H1 (cell line): Measurements from ENCODE around the gene APOBR. TPM values are rescaled to one million over a fixed set of nuclear protein-coding genes. Genes with fewer than 3 reads are reported as not detected.
A peak's percentile ranks its signal among the peaks of the same experiment; 100 is the strongest.

ENCODE experiments used
- CTCF ChIA-PET: fragments of 300-600 bp; sonication (Branson Sonifier 250); formaldehyde crosslinking; loops from one replicate; lab custom pipeline; 2021; ENCODE audit not compliant: partially characterized antibody; lab: Charles Lee
- POLR2A ChIA-PET: fragments of 300-600 bp; sonication (Branson Sonifier 250); formaldehyde crosslinking; loops from one replicate; lab custom pipeline; 2021; ENCODE audit warnings: inconsistent platforms; ENCODE audit not compliant: partially characterized antibody; lab: Charles Lee
- DNase-seq, 2 experiments: peaks; one replicate each; pipeline versions ENCODE4 v3.0.0 to v3.0.0-alpha.2; 2010 to 2022; ENCODE audit warnings: low spot score in 2 of 2, low read depth in 1 of 2, mixed read lengths in 1 of 2
- FAIRE-seq: peaks from 2 replicates; lab custom pipeline; 2011; peaks lifted over from hg19 to GRCh38; lab: Jason Lieb, UNC
- H2AFZ ChIP-seq: 2 replicates; pipeline ENCODE4 v1.8.1; 2012; ENCODE audit warnings: low read length, inconsistent platforms
- H2AK5ac ChIP-seq: 2 replicates; pipeline ENCODE4 v1.6.1; 2013; ENCODE audit warnings: low read depth, low read length
- H2BK120ac ChIP-seq: replicated peaks from 2 replicates; pipeline ENCODE3; 2013; ENCODE audit warnings: low read depth, low read length, inconsistent platforms
- H2BK12ac ChIP-seq: 2 replicates; pipeline ENCODE4 v1.6.1; 2013; ENCODE audit warnings: low read depth, low read length
- H2BK15ac ChIP-seq: 2 replicates; pipeline ENCODE4 v1.6.1; 2013; ENCODE audit warnings: low read length
- H2BK20ac ChIP-seq: 2 replicates; pipeline ENCODE4 v1.6.1; 2013; ENCODE audit warnings: low read length
- H2BK5ac ChIP-seq: 2 replicates; pipeline ENCODE4 v1.6.1; 2013; ENCODE audit warnings: low read depth, low read length
- H3K14ac ChIP-seq: 2 replicates; pipeline ENCODE4 v1.6.1; 2013; ENCODE audit warnings: inconsistent platforms; ENCODE audit not compliant: insufficient read length
- H3K18ac ChIP-seq: 2 replicates; pipeline ENCODE4 v1.6.1; 2013; ENCODE audit warnings: low read length; ENCODE audit errors: extremely low read depth
- H3K23ac ChIP-seq: 2 replicates; pipeline ENCODE4 v1.6.1; 2013; ENCODE audit warnings: inconsistent platforms; ENCODE audit not compliant: insufficient read length
- H3K23me2 ChIP-seq: 2 replicates; pipeline ENCODE4 v1.6.1; 2013; ENCODE audit warnings: low read depth, low read length
- H3K27ac ChIP-seq: 2 replicates; pipeline ENCODE4 v1.6.1; 2011; ENCODE audit warnings: low read depth, low read length, inconsistent platforms
- H3K27me3 ChIP-seq, 4 experiments: replicated peaks in 1 of 4; 1 replicate in 1 of 4; 2 replicates in 3 of 4; pipeline versions ENCODE4 v1.6.1 to v1.8.1; 2011 to 2013; ENCODE audit warnings: low read length in 3 of 4, mild to moderate bottlenecking in 3 of 4, inconsistent platforms in 2 of 4, mixed read lengths in 2 of 4, moderate library complexity in 1 of 4; ENCODE audit not compliant: control insufficient read depth in 3 of 4, insufficient read depth in 3 of 4; ENCODE audit errors: extremely low read depth in 1 of 4
- H3K36me3 ChIP-seq, 4 experiments: 2 replicates each; pipeline versions ENCODE4 v1.6.1 to v1.8.1; 2011 to 2013; ENCODE audit warnings: mild to moderate bottlenecking in 4 of 4, low read length in 3 of 4, moderate library complexity in 2 of 4, control low read depth in 1 of 4, inconsistent platforms in 1 of 4; ENCODE audit not compliant: insufficient read depth in 4 of 4, control insufficient read depth in 2 of 4
- H3K4ac ChIP-seq: replicated peaks from 2 replicates; pipeline ENCODE3; 2013; ENCODE audit warnings: low read length, low read depth, mixed read lengths, inconsistent platforms; ENCODE audit not compliant: insufficient read length
- H3K4me1 ChIP-seq, 4 experiments: replicated peaks in 1 of 4; 1 replicate in 1 of 4; 2 replicates in 3 of 4; pipeline versions ENCODE4 v1.6.1 to v1.8.1; 2011 to 2013; ENCODE audit warnings: low read length in 3 of 4, inconsistent platforms in 2 of 4, mixed read lengths in 1 of 4; ENCODE audit not compliant: insufficient read depth in 4 of 4, control insufficient read depth in 3 of 4
- H3K4me2 ChIP-seq, 2 experiments: 2 replicates each; pipeline versions ENCODE4 v1.6.1 to v1.8.1; 2011 to 2013; ENCODE audit warnings: low read depth in 2 of 2, low read length in 2 of 2, control low read depth in 1 of 2, inconsistent platforms in 1 of 2, mild to moderate bottlenecking in 1 of 2; ENCODE audit not compliant: insufficient read depth in 1 of 2
- H3K4me3 ChIP-seq, 4 experiments: fragments of 200-600, 300-600 bp in 1 of 4; sonication (generic), shearing (Covaris generic), sonication (Bioruptor Twin) in 1 of 4; 2 replicates each; pipeline versions ENCODE4 v1.5.1 to v1.8.1; 2011 to 2016; ENCODE audit warnings: low read length in 4 of 4, low read depth in 3 of 4, control low read depth in 2 of 4, inconsistent platforms in 2 of 4, mild to moderate bottlenecking in 2 of 4, mixed read lengths in 1 of 4, moderate library complexity in 1 of 4; ENCODE audit not compliant: insufficient read depth in 2 of 4; ENCODE audit errors: extremely low read depth in 1 of 4
- H3K56ac ChIP-seq: replicated peaks from 2 replicates; pipeline ENCODE3; 2013; ENCODE audit warnings: low read depth, mild to moderate bottlenecking, mixed read lengths, low read length, inconsistent platforms; ENCODE audit not compliant: insufficient read length
- H3K79me1 ChIP-seq: 2 replicates; pipeline ENCODE4 v1.6.1; 2013; ENCODE audit warnings: low read depth, low read length, control low read depth
- H3K79me2 ChIP-seq, 2 experiments: 2 replicates each; pipeline versions ENCODE4 v1.6.1 to v1.8.1; 2012 to 2013; ENCODE audit warnings: low read length in 2 of 2, mild to moderate bottlenecking in 2 of 2, inconsistent platforms in 1 of 2; ENCODE audit not compliant: insufficient read depth in 2 of 2, control insufficient read depth in 1 of 2
- H3K9ac ChIP-seq, 4 experiments: replicated peaks in 1 of 4; 1 replicate in 1 of 4; 2 replicates in 3 of 4; pipeline versions ENCODE4 v1.6.1 to v1.8.1; 2011 to 2013; ENCODE audit warnings: low read depth in 3 of 4, low read length in 3 of 4, control low read depth in 2 of 4, mild to moderate bottlenecking in 2 of 4, moderate library complexity in 2 of 4, inconsistent platforms in 1 of 4; ENCODE audit errors: extremely low read depth in 1 of 4
- H3K9me3 ChIP-seq, 2 experiments: 2 replicates each; pipeline versions ENCODE4 v1.6.1 to v1.8.1; 2012 to 2013; ENCODE audit warnings: mild to moderate bottlenecking in 2 of 2, moderate library complexity in 2 of 2, control low read depth in 1 of 2, inconsistent platforms in 1 of 2, low read depth in 1 of 2, low read length in 1 of 2, mixed read lengths in 1 of 2; ENCODE audit not compliant: insufficient read depth in 2 of 2
- H4K20me1 ChIP-seq, 2 experiments: replicated peaks in 1 of 2; 2 replicates each; pipeline versions ENCODE3 to v1.8.1; 2011 to 2013; ENCODE audit warnings: inconsistent platforms in 2 of 2, low read length in 2 of 2, mild to moderate bottlenecking in 1 of 2; ENCODE audit not compliant: insufficient read depth in 2 of 2, control insufficient read depth in 1 of 2
- H4K5ac ChIP-seq: 2 replicates; pipeline ENCODE4 v1.6.1; 2013; ENCODE audit warnings: low read length, low read depth, mixed read lengths, inconsistent platforms; ENCODE audit not compliant: insufficient read length
- H4K8ac ChIP-seq: 2 replicates; pipeline ENCODE4 v1.8.0; 2013; ENCODE audit warnings: mild to moderate bottlenecking, moderate library complexity, low read length, inconsistent platforms; ENCODE audit not compliant: insufficient read depth; ENCODE audit errors: extremely low read depth
- H4K91ac ChIP-seq: replicated peaks from 2 replicates; pipeline ENCODE3; 2013; ENCODE audit warnings: low read length, mixed read lengths, inconsistent platforms; ENCODE audit not compliant: insufficient read length
- CEBPB ChIP-seq: IDR thresholded peaks from 2 replicates; pipeline ENCODE4 v1.6.1; 2012; ENCODE audit warnings: low read depth, low read length
- CREB1 ChIP-seq: IDR thresholded peaks from 2 replicates; pipeline ENCODE4 v1.6.1; 2012; ENCODE audit warnings: inconsistent platforms
- CTBP2 ChIP-seq: IDR thresholded peaks from 2 replicates; pipeline ENCODE4 v1.7.0; 2011; ENCODE audit warnings: borderline replicate concordance, mild to moderate bottlenecking, moderate library complexity, mixed read lengths, low read length; ENCODE audit not compliant: insufficient read depth, insufficient read length
- EGR1 ChIP-seq: IDR thresholded peaks from 2 replicates; pipeline ENCODE4 v1.6.1; 2011; ENCODE audit warnings: low read depth, low read length, borderline replicate concordance
- EP300 ChIP-seq, 2 experiments: IDR thresholded peaks; 1 replicate in 1 of 2; 2 replicates in 1 of 2; pipeline ENCODE4 v1.6.1; 2011 to 2012; ENCODE audit warnings: low read depth in 2 of 2, low read length in 2 of 2, mild to moderate bottlenecking in 2 of 2, borderline replicate concordance in 1 of 2, inconsistent platforms in 1 of 2, moderate library complexity in 1 of 2
- MAFK ChIP-seq: IDR thresholded peaks from 2 replicates; pipeline ENCODE4 v1.6.1; 2012; ENCODE audit warnings: low read depth, mild to moderate bottlenecking, improper control_type of control experiment, low read length
- PHF8 ChIP-seq: fragments of 200-600 bp; sonication (generic); conservative IDR thresholded peaks from 2 replicates; pipeline ENCODE4 v1.7.1; 2012; ENCODE audit warnings: low read depth, mild to moderate bottlenecking, inconsistent platforms, low read length, moderate library complexity
- RAD21 ChIP-seq, 2 experiments: IDR thresholded peaks in 1 of 2; conservative IDR thresholded peaks in 1 of 2; 2 replicates each; pipeline ENCODE4 v1.6.1; 2011; ENCODE audit warnings: low read depth in 2 of 2, low read length in 2 of 2, improper control_type of control experiment in 1 of 2, inconsistent platforms in 1 of 2, mild to moderate bottlenecking in 1 of 2, moderate library complexity in 1 of 2
- SP2 ChIP-seq: IDR thresholded peaks from 2 replicates; pipeline ENCODE4 v1.6.1; 2012; ENCODE audit warnings: mild to moderate bottlenecking, low read length, inconsistent platforms
- SP4 ChIP-seq: IDR thresholded peaks from 2 replicates; pipeline ENCODE4 v1.6.1; 2012; ENCODE audit warnings: low read length, inconsistent platforms
- TEAD4 ChIP-seq: IDR thresholded peaks from 2 replicates; pipeline ENCODE4 v1.6.1; 2012; ENCODE audit warnings: low read depth, low read length, inconsistent platforms, mixed read lengths
- USF2 ChIP-seq: IDR thresholded peaks from 2 replicates; pipeline ENCODE4 v1.6.1; 2011; ENCODE audit warnings: low read length, improper control_type of control experiment
- WGBS, 2 experiments: shearing (Covaris generic) in 1 of 2; methylation state at CpG; one replicate each; pipeline versions ENCODE4 v1.1.6 to v1.1.7; 2013 to 2015; ENCODE audit warnings: low lambda C conversion rate in 2 of 2, mixed read lengths in 2 of 2, inconsistent platforms in 1 of 2, low coverage in 1 of 2, missing lambda C conversion rate in 1 of 2; ENCODE audit not compliant: insufficient replicate concordance in 2 of 2, insufficient coverage in 1 of 2, insufficient read length in 1 of 2; ENCODE audit errors: extremely low coverage in 1 of 2, missing lambda C conversion rate in 1 of 2; 5-methylcytosine and 5-hydroxymethylcytosine counted together
- polyA plus RNA-seq, 7 experiments: library from polyadenylated mRNA; depleted of rRNA in 3 of 7; stranded (reverse) in 5 of 7; unstranded in 2 of 7; fragments of >200 nt in 5 of 7; fragments of 200-250 nt in 2 of 7; gene quantifications; 1 replicate in 5 of 7; 2 replicates in 1 of 7; 4 replicates in 1 of 7; pipeline versions ENCODE4 v1.2.1 to v1.2.3, GENCODE V29; 2011 to 2013; ENCODE audit warnings: missing spikeins in 2 of 7, mixed read lengths in 2 of 7
- total RNA-seq: library from RNA; stranded (reverse); fragmentation: NEBNext Ultra II Directional; extraction: Animal tissue kit (Norgen Biotek cat#: 25700); gene quantifications from 2 replicates; pipeline ENCODE4 v1.2.1, GENCODE V29; 2021

The APOBR gene
- total and polyA plus RNA-seq, 2 of the 8 experiments (the other 6 are each of a cell fraction or from before 2014, with no cell fraction given) = not detected

GRCh38 chr16:28497861-28498599, 3.6 kb downstream of the APOBR start:
- no peak overlapping the region for H3K56ac ChIP-seq
- H3K27me3 ChIP-seq = peaks cover 0 to 2% (median 0%) of the 10 kb centered on the region in 4 experiments; a peak in 1 of 7 replicates
- no peak overlapping the region for H3K4ac ChIP-seq
- H3K4me2 ChIP-seq = no peak overlapping the region
- ChIA-PET CTCF (interaction anchor here (1.4 kb wide), 1 partner anchor 14 kb away, joined by 4 read pairs; no protein-coding TSS in a partner anchor), POLR2A (no interaction called here)
- no peak overlapping the region for H3K9ac ChIP-seq
- no peak overlapping the region for H2AFZ ChIP-seq
- H2BK12ac ChIP-seq = no peak overlapping the region
- no peaks in the 10 kb centered on the region for H3K4me1 ChIP-seq
- no peak overlapping the region for H3K14ac ChIP-seq
- peaks cover 0 to 3% of the 10 kb centered on the region in 2 experiments for H4K20me1 ChIP-seq
- DNase-seq (no peak), FAIRE-seq (no peak)
- H3K9me3 ChIP-seq = no peaks in the 10 kb centered on the region
- H2BK20ac ChIP-seq = no peak overlapping the region
- H3K36me3 ChIP-seq = no peaks in the 10 kb centered on the region
- no peak overlapping the region for H2AK5ac ChIP-seq
- no peak overlapping the region for H2BK120ac ChIP-seq
- 92% methylated on average over 30 of the region's 33 CpGs; no CpG with 5 or more reads in 1 of the 2 experiments for WGBS, 2 experiments
- peak overlapping the region; percentile 36; the same call in 1 of the 2 replicates for H4K8ac ChIP-seq
- no peak overlapping the region for H4K5ac ChIP-seq
- no peak overlapping the region for H3K27ac ChIP-seq
- peaks cover 10% of the 10 kb centered on the region; the same call in 1 of the 2 replicates for H3K23me2 ChIP-seq
- H2BK15ac ChIP-seq = no peak overlapping the region
- no peak overlapping the region for H3K4me3 ChIP-seq
- H3K79me1 ChIP-seq = no peaks in the 10 kb centered on the region
- no peaks in the 10 kb centered on the region for H3K79me2 ChIP-seq
- H2BK5ac ChIP-seq = no peak overlapping the region
- H3K18ac ChIP-seq = no peak overlapping the region
- no peak overlapping the region for H4K91ac ChIP-seq
- H3K23ac ChIP-seq = no peak overlapping the region
- TF ChIP-seq TEAD4 (no peak), USF2 (no peak), SP2 (no peak), EGR1 (no peak), CTBP2 (no peak), CREB1 (no peak), PHF8 (no peak), RAD21 (IDR thresholded peaks at IDR 0.05 in 1 of 2, conservative IDR thresholded peaks at IDR 0.05 in 1 of 2; ENCODE audit: low read depth in 2 of 2, low read length in 2 of 2) (no peak), CEBPB (no peak), MAFK (no peak), SP4 (no peak), EP300 (IDR thresholded peaks at IDR 0.05; ENCODE audit: borderline replicate concordance in 1 of 2, low read depth in 2 of 2, low read length in 2 of 2) (no peak)
